Neutrophil (primary cell): ENCODE measurements around the gene RAI1.
A peak's percentile ranks its signal among the peaks of the same experiment; 100 is the strongest.

Experiments
- H3K27ac ChIP-seq: fragments of 200-600 bp; sonication (generic); 2 replicates; pipeline ENCODE4 v1.5.1; 2016; ENCODE audit warnings: mild to moderate bottlenecking, moderate library complexity
- H3K27me3 ChIP-seq: fragments of 200-600 bp; sonication (generic); 2 replicates; pipeline ENCODE4 v1.6.0; 2016; ENCODE audit warnings: mild to moderate bottlenecking
- H3K36me3 ChIP-seq: fragments of 200-600 bp; sonication (generic); 2 replicates; pipeline ENCODE4 v1.5.1; 2017
- H3K4me1 ChIP-seq, 2 experiments: fragments of 200-600 bp in 1 of 2; sonication (generic) in 1 of 2; 1 replicate in 1 of 2; 2 replicates in 1 of 2; pipeline versions ENCODE4 v1.5.1 to v1.6.1; 2013 to 2016; ENCODE audit warnings: low read depth in 1 of 2, low read length in 1 of 2, mild to moderate bottlenecking in 1 of 2, moderate library complexity in 1 of 2; ENCODE audit not compliant: control insufficient read depth in 1 of 2, insufficient read depth in 1 of 2
- H3K4me3 ChIP-seq, 2 experiments: fragments of 200-600 bp in 1 of 2; sonication (generic) in 1 of 2; 1 replicate in 1 of 2; 2 replicates in 1 of 2; pipeline ENCODE4 v1.5.1; 2013 to 2016; ENCODE audit warnings: low read depth in 1 of 2, low read length in 1 of 2, mild to moderate bottlenecking in 1 of 2, moderate library complexity in 1 of 2
- H3K9me3 ChIP-seq: fragments of 200-600 bp; sonication (generic); 2 replicates; pipeline ENCODE4 v1.5.1; 2016
- CTCF ChIP-seq: fragments of 200-600 bp; sonication (generic); IDR thresholded peaks from 2 replicates; pipeline ENCODE4 v1.5.1; 2016; ENCODE audit warnings: antibody characterized with exemption

Gene RAI1

GRCh38 chr17:17671369-17672129 lies 9.7 kb upstream of the RAI1 start:
- no peaks in the 10 kb centered on the region for H3K27me3 ChIP-seq

GRCh38 chr17:17672453-17673368 lies 8.5 kb upstream of the RAI1 start:
- Histone ChIP-seq H3K4me1 (peaks cover 19 to 33% of the 10 kb centered on the region in 2 experiments), H3K4me3 (no peak overlapping the region), H3K27ac (peak overlapping the region; percentile 63), H3K36me3 (no peaks in the 10 kb centered on the region), H3K9me3 (no peaks in the 10 kb centered on the region), H3K27me3 (no peaks in the 10 kb centered on the region)
- no peak for TF ChIP-seq CTCF

More at GRCh38 chr17:17671369-17672129, 9.7 kb upstream of the RAI1 start:
- no peaks in the 10 kb centered on the region for H3K36me3 ChIP-seq
- H3K4me1 ChIP-seq, result peaks cover 19 to 32% of the 10 kb centered on the region in 2 experiments
- no peak for TF ChIP-seq CTCF
- peak overlapping the region; percentile 63 for H3K27ac ChIP-seq
- H3K4me3 ChIP-seq, result no peak overlapping the region
- H3K9me3 ChIP-seq, result no peaks in the 10 kb centered on the region

GRCh38 chr17:17675416-17675815 lies 5.8 kb upstream of the RAI1 start:
- TF ChIP-seq CTCF, result no peak
- Histone ChIP-seq H3K9me3 (no peaks in the 10 kb centered on the region), H3K27ac (no peak overlapping the region), H3K4me3 (no peak overlapping the region), H3K27me3 (peaks cover 3% of the 10 kb centered on the region), H3K36me3 (no peaks in the 10 kb centered on the region), H3K4me1 (peaks cover 19 to 33% of the 10 kb centered on the region in 2 experiments)

- H3K4me3 ChIP-seq, result no peak overlapping the region
- H3K9me3 ChIP-seq, result no peaks in the 10 kb centered on the region
- H3K36me3 ChIP-seq, result no peaks in the 10 kb centered on the region
- peaks cover 23 to 37% of the 10 kb centered on the region in 2 experiments for H3K4me1 ChIP-seq
- peaks cover 3% of the 10 kb centered on the region for H3K27me3 ChIP-seq
- TF ChIP-seq CTCF, result no peak
- H3K27ac ChIP-seq, result no peak overlapping the region
Measured at GRCh38 chr17:17675925-17676534, 5.2 kb upstream of the RAI1 start.

- Histone ChIP-seq H3K4me3 (no peak overlapping the region), H3K9me3 (no peaks in the 10 kb centered on the region), H3K4me1 (peaks cover 21 to 34% of the 10 kb centered on the region in 2 experiments), H3K36me3 (no peaks in the 10 kb centered on the region), H3K27me3 (peaks cover 3% of the 10 kb centered on the region), H3K27ac (no peak overlapping the region)
- no peak for TF ChIP-seq CTCF
Measured at GRCh38 chr17:17676752-17677151, 4.5 kb upstream of the RAI1 start.
